PC-9 (cell line): Measurements from ENCODE around the gene CHCHD4.

Experiments
- EZH2 ChIP-seq: fragments of 200-600 bp; sonication (generic); IDR thresholded peaks from 2 replicates; pipeline ENCODE4 v1.8.0; 2017; ENCODE audit warnings: antibody characterized with exemption, low read depth
- TF ChIP-seq, protein P1 (sequence below): fragments of 200-600 bp; sonication (generic); conservative IDR thresholded peaks from 2 replicates; pipeline ENCODE4 v1.6.1; 2017; ENCODE audit warnings: mixed run types, antibody characterized with exemption, mild to moderate bottlenecking, moderate library complexity

DNA sequence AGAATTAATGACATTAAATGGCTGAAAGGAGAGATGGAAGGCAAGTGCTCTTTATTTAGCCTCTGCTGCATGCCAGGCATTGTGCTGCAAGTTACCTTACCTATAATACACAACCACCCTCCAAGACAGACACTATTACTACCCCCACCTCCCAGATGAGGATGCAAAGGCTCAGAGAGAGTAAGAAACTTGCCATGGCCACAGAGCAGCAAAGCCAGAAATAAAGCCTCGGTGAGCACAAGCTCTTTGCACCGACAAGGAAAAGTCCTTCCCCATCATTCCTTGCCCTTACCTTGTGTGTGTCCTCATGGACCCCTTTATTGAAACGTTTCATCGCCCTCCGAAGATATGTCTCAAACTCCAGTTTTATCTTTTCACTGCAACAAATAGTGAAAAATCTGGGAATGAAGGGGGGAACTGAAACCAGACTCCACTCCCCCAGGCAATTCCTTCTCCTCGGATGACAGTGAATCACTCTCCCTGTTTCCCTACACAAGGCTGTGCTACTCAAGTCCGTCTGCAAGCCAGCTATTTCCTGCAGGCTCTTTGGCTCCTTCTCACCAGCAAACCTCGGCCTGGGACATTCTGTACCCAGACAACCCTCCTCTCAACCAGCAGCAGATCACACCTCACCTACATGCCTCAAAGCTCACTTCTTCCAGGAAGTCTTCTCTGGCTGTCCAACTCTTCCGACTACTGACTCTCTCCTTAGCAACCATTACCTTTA lies 42.4 kb upstream of the CHCHD4 start:
- TF ChIP-seq, protein P1, sequence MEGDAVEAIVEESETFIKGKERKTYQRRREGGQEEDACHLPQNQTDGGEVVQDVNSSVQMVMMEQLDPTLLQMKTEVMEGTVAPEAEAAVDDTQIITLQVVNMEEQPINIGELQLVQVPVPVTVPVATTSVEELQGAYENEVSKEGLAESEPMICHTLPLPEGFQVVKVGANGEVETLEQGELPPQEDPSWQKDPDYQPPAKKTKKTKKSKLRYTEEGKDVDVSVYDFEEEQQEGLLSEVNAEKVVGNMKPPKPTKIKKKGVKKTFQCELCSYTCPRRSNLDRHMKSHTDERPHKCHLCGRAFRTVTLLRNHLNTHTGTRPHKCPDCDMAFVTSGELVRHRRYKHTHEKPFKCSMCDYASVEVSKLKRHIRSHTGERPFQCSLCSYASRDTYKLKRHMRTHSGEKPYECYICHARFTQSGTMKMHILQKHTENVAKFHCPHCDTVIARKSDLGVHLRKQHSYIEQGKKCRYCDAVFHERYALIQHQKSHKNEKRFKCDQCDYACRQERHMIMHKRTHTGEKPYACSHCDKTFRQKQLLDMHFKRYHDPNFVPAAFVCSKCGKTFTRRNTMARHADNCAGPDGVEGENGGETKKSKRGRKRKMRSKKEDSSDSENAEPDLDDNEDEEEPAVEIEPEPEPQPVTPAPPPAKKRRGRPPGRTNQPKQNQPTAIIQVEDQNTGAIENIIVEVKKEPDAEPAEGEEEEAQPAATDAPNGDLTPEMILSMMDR = no peak
- no peak for TF ChIP-seq EZH2
